Mesenchymal stem cell (in vitro differentiated cells and primary cell): ENCODE results near the gene SCYGR7.
"Not testable (repeated sequence)": the region's sequence is repeated elsewhere in the genome, so short reads cannot be mapped to it uniquely, and the experiment has no call there.

ENCODE experiments used
- DNase-seq: peaks from one replicate; pipeline ENCODE4 v3.0.0-alpha.2; 2013
- H2AFZ ChIP-seq: one replicate; pipeline ENCODE4 v1.6.1; 2013; ENCODE audit warnings: low read depth, mild to moderate bottlenecking, control low read depth, inconsistent platforms, low read length, moderate library complexity
- H2AK5ac ChIP-seq: 2 replicates; pipeline ENCODE4 v1.6.1; 2013; ENCODE audit warnings: low read length, moderate library complexity, mild to moderate bottlenecking, inconsistent platforms; ENCODE audit not compliant: severe bottlenecking
- H2BK120ac ChIP-seq: one replicate; pipeline ENCODE4 v1.6.1; 2013; ENCODE audit warnings: low read depth, mild to moderate bottlenecking, inconsistent platforms, low read length, moderate library complexity
- H2BK12ac ChIP-seq, 2 experiments: one replicate each; pipeline ENCODE4 v1.6.1; 2013; ENCODE audit warnings: inconsistent platforms in 2 of 2, low read length in 2 of 2, mild to moderate bottlenecking in 2 of 2, moderate library complexity in 2 of 2, control low read depth in 1 of 2
- H2BK15ac ChIP-seq: one replicate; pipeline ENCODE4 v1.6.1; 2013; ENCODE audit warnings: mild to moderate bottlenecking, low read depth, inconsistent platforms; ENCODE audit not compliant: poor library complexity, severe bottlenecking
- H2BK5ac ChIP-seq: 2 replicates; pipeline ENCODE4 v1.6.1; 2013; ENCODE audit warnings: low read depth, mild to moderate bottlenecking, low read length, control low read depth, inconsistent platforms; ENCODE audit not compliant: poor library complexity, severe bottlenecking
- H3K14ac ChIP-seq, 2 experiments: one replicate each; pipeline ENCODE4 v1.6.1; 2013; ENCODE audit warnings: inconsistent platforms in 2 of 2, low read length in 2 of 2, control low read depth in 1 of 2, mild to moderate bottlenecking in 1 of 2, moderate library complexity in 1 of 2
- H3K18ac ChIP-seq, 2 experiments: one replicate each; pipeline ENCODE4 v1.6.1; 2013; ENCODE audit warnings: inconsistent platforms in 2 of 2, low read length in 2 of 2, control low read depth in 1 of 2, low read depth in 1 of 2, mild to moderate bottlenecking in 1 of 2
- H3K23ac ChIP-seq, 2 experiments: one replicate each; pipeline ENCODE4 v1.6.1; 2013; ENCODE audit warnings: inconsistent platforms in 2 of 2, low read length in 2 of 2, mild to moderate bottlenecking in 2 of 2, moderate library complexity in 2 of 2, control low read depth in 1 of 2
- H3K27ac ChIP-seq: 2 replicates; pipeline ENCODE4 v1.5.1; 2013; ENCODE audit warnings: mild to moderate bottlenecking, moderate library complexity, low read length, control low read depth, inconsistent platforms; ENCODE audit not compliant: poor library complexity, severe bottlenecking
- H3K27me3 ChIP-seq, 2 experiments: 2 replicates each; pipeline versions ENCODE4 v1.6.1 to v1.7.0; 2013; ENCODE audit warnings: low read length in 2 of 2, mild to moderate bottlenecking in 2 of 2, moderate library complexity in 2 of 2, control low read depth in 1 of 2, inconsistent platforms in 1 of 2; ENCODE audit not compliant: control insufficient read depth in 1 of 2, insufficient read depth in 1 of 2
- H3K36me3 ChIP-seq, 2 experiments: 2 replicates each; pipeline versions ENCODE4 v1.6.1 to v1.7.0; 2013; ENCODE audit warnings: low read length in 2 of 2, control low read depth in 1 of 2, inconsistent platforms in 1 of 2, low read depth in 1 of 2, mild to moderate bottlenecking in 1 of 2; ENCODE audit not compliant: insufficient read depth in 2 of 2, control insufficient read depth in 1 of 2
- H3K4ac ChIP-seq, 2 experiments: one replicate each; pipeline ENCODE4 v1.6.1; 2013; ENCODE audit warnings: inconsistent platforms in 2 of 2, low read length in 2 of 2, mild to moderate bottlenecking in 2 of 2, moderate library complexity in 2 of 2, control low read depth in 1 of 2, low read depth in 1 of 2
- H3K4me1 ChIP-seq: 2 replicates; pipeline ENCODE4 v1.6.1; 2013; ENCODE audit warnings: low read depth, low read length, control low read depth; ENCODE audit not compliant: control insufficient read depth, insufficient read depth
- H3K4me2 ChIP-seq: 2 replicates; pipeline ENCODE4 v1.6.1; 2013; ENCODE audit warnings: low read length, mild to moderate bottlenecking, inconsistent platforms; ENCODE audit not compliant: poor library complexity, severe bottlenecking
- H3K4me3 ChIP-seq, 2 experiments: 2 replicates each; pipeline versions ENCODE4 v1.5.1 to v1.7.0; 2013; ENCODE audit warnings: low read length in 2 of 2, mild to moderate bottlenecking in 2 of 2, control low read depth in 1 of 2, low read depth in 1 of 2; ENCODE audit not compliant: insufficient read depth in 1 of 2
- H3K79me1 ChIP-seq: replicated peaks from 2 replicates; pipeline ENCODE4 v1.6.1; 2013; ENCODE audit warnings: mild to moderate bottlenecking, control low read depth, low read length, inconsistent platforms; ENCODE audit not compliant: poor library complexity, severe bottlenecking
- H3K9ac ChIP-seq: 2 replicates; pipeline ENCODE4 v1.7.0; 2013; ENCODE audit warnings: mild to moderate bottlenecking, low read length, moderate library complexity
- H3K9me3 ChIP-seq: 2 replicates; pipeline ENCODE4 v1.7.0; 2013; ENCODE audit warnings: mild to moderate bottlenecking, low read length; ENCODE audit not compliant: control insufficient read depth
- H4K8ac ChIP-seq: one replicate; pipeline ENCODE4 v1.6.1; 2013; ENCODE audit warnings: inconsistent platforms, mild to moderate bottlenecking, low read length, moderate library complexity
- H4K91ac ChIP-seq: one replicate; pipeline ENCODE4 v1.6.1; 2013; ENCODE audit warnings: mild to moderate bottlenecking, low read length, inconsistent platforms
- WGBS: methylation state at CpG from one replicate; pipeline ENCODE4 v1.1.7; 2013; ENCODE audit warnings: mixed read lengths; 5-methylcytosine and 5-hydroxymethylcytosine counted together

SCYGR7 gene

GRCh38 chr2:227724394-227725039 is 3.6 kb upstream of the SCYGR7 start, which contains the start of gene SCYGR6:
SCYGR6 (minus strand) TSS chr2:227724757; CDS start chr2:227724757, 0 bp downstream.
- H3K18ac ChIP-seq: no peak within 1 kb of the TSS
- WGBS: 89% methylated on average over 10 of the region's 15 CpGs

GRCh38 chr2:227739351-227739750 is 11.2 kb downstream of the SCYGR7 start:
- no peak overlapping the region for H3K27ac ChIP-seq
- H3K27me3 ChIP-seq: peaks cover 0 to 2% of the 10 kb centered on the region in 2 experiments
- no peak overlapping the region for H4K8ac ChIP-seq
- H3K36me3 ChIP-seq: no peaks in the 10 kb centered on the region
- H3K9me3 ChIP-seq: no peaks in the 10 kb centered on the region
- H2AFZ ChIP-seq: no peak overlapping the region
- H3K18ac ChIP-seq: no peak overlapping the region
- H3K9ac ChIP-seq: no peak overlapping the region
- H2BK12ac ChIP-seq: no peak overlapping the region
- no peaks in the 10 kb centered on the region for H3K79me1 ChIP-seq
- H4K91ac ChIP-seq: no peak overlapping the region
- WGBS: 76% methylated on average over 12 of the region's 14 CpGs
- H3K4me3 ChIP-seq: no peak overlapping the region
- no peak overlapping the region for H3K14ac ChIP-seq
- no peak overlapping the region for H3K23ac ChIP-seq
- no peak overlapping the region for H3K4ac ChIP-seq
- no peak overlapping the region for H2BK15ac ChIP-seq
- H2AK5ac ChIP-seq: no peak overlapping the region
- DNase-seq: no peak
- no peak overlapping the region for H3K4me2 ChIP-seq
- no peaks in the 10 kb centered on the region for H3K4me1 ChIP-seq
- no peak overlapping the region for H2BK5ac ChIP-seq
- no peak overlapping the region for H2BK120ac ChIP-seq

More at GRCh38 chr2:227724394-227725039, 3.6 kb upstream of the SCYGR7 start, which contains the start of gene SCYGR6:
- Histone ChIP-seq H3K23ac (no peak within 1 kb of the TSS), H3K27me3 (peaks cover 0 to 3% of the 10 kb centered on the region in 2 experiments), H3K9me3 (no peaks in the 10 kb centered on the region), H3K4me1 (peaks cover 3% of the 10 kb centered on the region), H3K14ac (no peak within 1 kb of the TSS), H2BK15ac (no peak within 1 kb of the TSS), H4K91ac (no peak within 1 kb of the TSS), H3K9ac (no peak within 1 kb of the TSS), H3K4ac (no peak within 1 kb of the TSS), H2BK5ac (no peak within 1 kb of the TSS), H2AK5ac (no peak within 1 kb of the TSS), H4K8ac (no peak within 1 kb of the TSS), H2BK120ac (no peak within 1 kb of the TSS), H3K27ac (no peak within 1 kb of the TSS), H3K36me3 (no peaks in the 10 kb centered on the region), H2BK12ac (no peak within 1 kb of the TSS), H3K4me2 (no peak within 1 kb of the TSS), H3K4me3 (no peak within 1 kb of the TSS), H3K79me1 (no peaks in the 10 kb centered on the region), H2AFZ (no peak within 1 kb of the TSS)
- no peak for DNase-seq

DNA sequence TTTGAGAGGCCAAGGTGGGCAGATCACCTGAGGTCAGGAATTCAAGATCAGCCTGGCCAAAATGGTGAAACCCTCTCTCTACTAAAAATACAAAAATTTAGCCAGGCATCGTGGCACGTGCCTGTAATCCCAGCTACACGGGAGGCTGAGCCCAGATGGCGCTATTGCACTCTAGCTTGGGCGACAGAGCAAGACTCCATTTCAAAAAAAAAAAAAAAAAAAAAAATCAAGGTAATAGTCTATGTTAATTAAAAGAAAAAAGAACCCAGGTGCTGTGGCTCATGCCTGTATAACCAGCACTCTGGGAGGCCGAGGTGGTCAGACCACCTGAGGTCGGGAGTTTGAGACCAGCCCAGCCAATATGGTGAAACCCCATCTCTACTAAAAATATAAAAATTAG is 12.6 kb downstream of the SCYGR7 start:
- not testable (repeated sequence) for H2BK5ac ChIP-seq, H3K36me3 ChIP-seq, DNase-seq, H2BK15ac ChIP-seq, H2BK120ac ChIP-seq, H3K9ac ChIP-seq, H3K4me3 ChIP-seq, H3K27me3 ChIP-seq, H3K79me1 ChIP-seq, H3K4me1 ChIP-seq, H3K23ac ChIP-seq, H4K8ac ChIP-seq, H2BK12ac ChIP-seq, H2AK5ac ChIP-seq, H3K4ac ChIP-seq, H3K9me3 ChIP-seq, H3K14ac ChIP-seq, H3K27ac ChIP-seq, H3K18ac ChIP-seq, H2AFZ ChIP-seq, H3K4me2 ChIP-seq, H4K91ac ChIP-seq
- 89% methylated on average over 2 of the region's 7 CpGs for WGBS

DNA sequence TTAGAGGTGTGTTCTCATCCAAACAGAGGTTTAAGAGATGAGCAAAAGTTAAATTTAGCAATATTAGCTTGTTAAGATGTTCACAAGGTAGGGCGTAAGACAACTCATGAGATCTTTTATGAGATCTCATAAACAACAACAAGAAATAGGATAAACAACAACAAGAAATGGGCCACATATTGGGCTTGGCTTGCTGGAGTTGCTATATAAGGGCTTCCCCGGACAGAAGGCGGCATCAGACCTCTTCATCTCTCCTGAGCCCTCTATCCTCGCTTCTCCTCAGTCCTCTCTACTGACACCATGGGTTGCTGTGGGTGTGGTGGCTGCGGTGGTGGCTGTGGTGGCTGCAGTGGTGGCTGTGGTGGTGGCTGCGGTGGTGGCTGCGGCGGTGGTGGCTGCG is 17.5 kb downstream of the SCYGR7 start, which contains the start of gene SCYGR8:
Gene SCYGR8, plus strand, starts transcription at position 301 of the 400 bp plus-strand sequence. Its CDS starts 0 bp downstream, at position 301.
- no peaks in the 10 kb centered on the region for H3K36me3 ChIP-seq
- H4K8ac ChIP-seq: no peak within 1 kb of the TSS
- H2BK120ac ChIP-seq: no peak within 1 kb of the TSS
- no peak within 1 kb of the TSS for H3K18ac ChIP-seq
- H3K9me3 ChIP-seq: no peaks in the 10 kb centered on the region
- H3K4me1 ChIP-seq: no peaks in the 10 kb centered on the region
- H3K14ac ChIP-seq: peak within 1 kb of the TSS in 1 of 2 experiments; percentile 20
- no peak within 1 kb of the TSS for H3K27ac ChIP-seq
- H2BK5ac ChIP-seq: no peak within 1 kb of the TSS
- DNase-seq: no peak
- H3K23ac ChIP-seq: peak within 1 kb of the TSS in 1 of 2 experiments; percentile 17
- no peak within 1 kb of the TSS for H2BK12ac ChIP-seq
- no peak within 1 kb of the TSS for H3K4me3 ChIP-seq
- H2AK5ac ChIP-seq: no peak within 1 kb of the TSS
- no peak within 1 kb of the TSS for H2AFZ ChIP-seq
- no peaks in the 10 kb centered on the region for H3K27me3 ChIP-seq
- H3K79me1 ChIP-seq: no peaks in the 10 kb centered on the region
- no peak within 1 kb of the TSS for H3K9ac ChIP-seq
- H3K4me2 ChIP-seq: no peak within 1 kb of the TSS
- H2BK15ac ChIP-seq: no peak within 1 kb of the TSS
- no peak within 1 kb of the TSS for H4K91ac ChIP-seq
- H3K4ac ChIP-seq: no peak within 1 kb of the TSS
- WGBS: no CpG with 5 or more reads among the region's 9 CpGs
